ENCODE measurements around the gene LRRIQ1.
A peak's percentile ranks its signal among the peaks of the same experiment; 100 is the strongest.
"Not testable (repeated sequence)": the region's sequence is repeated elsewhere in the genome, so short reads cannot be mapped to it uniquely, and the experiment has no call there.

The LRRIQ1 gene, protein sequence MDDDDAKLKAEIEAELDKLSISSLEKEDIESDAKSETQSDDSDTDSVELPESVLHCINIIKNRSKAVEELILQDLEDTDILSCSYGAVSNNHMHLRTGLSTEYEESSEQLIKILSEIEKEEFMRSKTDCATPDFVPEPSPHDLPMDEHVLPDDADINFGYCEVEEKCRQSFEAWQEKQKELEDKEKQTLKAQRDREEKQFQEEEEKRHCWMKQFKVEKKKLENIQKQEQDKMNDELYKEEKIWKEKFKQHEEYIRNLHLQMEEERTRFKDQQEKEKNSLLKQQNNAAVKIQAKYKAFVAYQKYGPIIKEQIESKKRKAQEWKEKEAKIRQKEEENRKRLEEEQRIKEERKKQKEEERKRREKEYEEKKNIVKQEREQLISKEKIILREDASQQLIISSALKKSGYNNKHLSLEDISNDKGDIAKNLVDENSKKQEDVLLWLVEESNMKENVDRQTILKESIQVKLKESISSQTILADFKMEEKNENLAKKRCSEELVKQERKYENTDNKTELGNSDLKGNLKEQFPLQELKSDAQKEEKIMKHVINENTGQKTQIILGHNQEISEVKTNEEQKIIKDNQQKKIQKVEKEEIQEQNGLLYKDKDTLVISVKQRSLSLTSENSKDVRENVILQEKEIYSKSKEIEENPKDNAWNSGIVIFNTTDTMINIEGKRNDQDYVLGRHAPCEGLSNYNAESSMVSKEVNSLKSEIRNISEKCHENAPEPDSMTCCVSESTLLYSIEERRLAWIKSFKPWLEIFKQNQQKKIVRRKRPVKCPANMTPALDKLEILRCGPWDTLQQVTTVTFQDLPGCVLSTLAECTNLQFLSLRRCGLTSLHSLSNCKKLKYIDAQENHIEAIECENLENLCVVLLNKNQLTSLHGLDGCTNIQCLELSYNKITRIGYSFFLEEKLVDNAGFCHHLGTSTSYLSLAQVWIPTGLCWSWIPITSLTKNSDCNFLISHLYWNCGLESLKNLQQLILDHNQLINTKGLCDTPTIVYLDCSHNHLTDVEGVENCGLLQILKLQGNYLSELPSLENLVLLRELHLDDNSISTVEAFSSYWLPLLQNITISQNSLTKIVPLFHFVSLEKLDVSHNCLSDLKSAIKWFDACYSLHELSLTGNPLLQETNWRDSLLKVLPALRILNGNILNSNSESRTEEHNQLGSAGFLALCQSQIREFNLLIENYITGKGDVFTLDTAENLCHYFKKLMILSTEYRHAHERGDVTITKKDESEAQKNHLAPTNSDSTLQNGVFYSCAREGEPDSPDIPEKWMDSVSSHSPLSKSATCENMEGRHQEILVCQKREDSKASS (N-terminal part only)

DNA sequence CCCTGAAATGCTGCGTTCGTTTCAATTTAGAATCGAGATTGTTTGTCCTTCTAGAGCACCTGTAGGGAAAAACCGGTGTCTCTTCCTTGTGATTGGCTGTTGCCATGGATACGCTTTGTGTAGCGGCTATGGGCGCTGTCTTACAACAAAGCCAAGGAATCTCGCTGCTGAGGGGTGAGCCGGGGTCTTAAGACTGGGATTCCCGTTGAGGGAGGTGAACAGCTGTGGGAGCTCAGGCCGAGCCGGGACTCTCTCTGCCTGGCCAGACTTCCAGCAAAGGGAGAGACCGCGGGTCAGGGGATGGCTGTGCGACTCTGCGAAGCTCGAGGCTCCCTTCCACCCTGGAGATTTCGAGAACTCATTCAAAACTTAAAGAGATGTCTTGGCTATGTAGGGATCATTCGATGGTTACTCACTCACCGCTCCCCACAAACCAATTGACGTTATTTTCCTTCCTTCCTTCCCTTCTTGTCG is at the start of gene LRRIQ1, which contains the start of gene TSPAN19:
TSS of gene LRRIQ1 (plus strand) at position 118 of the 474 bp plus-strand sequence. CDS start 1,826 bp downstream, outside the sequence.
TSS of gene TSPAN19 (minus strand) at position 44 of the 474 bp plus-strand sequence. CDS start 6,331 bp downstream, outside the sequence.
- DNase-seq: peak; percentile 66

DNA sequence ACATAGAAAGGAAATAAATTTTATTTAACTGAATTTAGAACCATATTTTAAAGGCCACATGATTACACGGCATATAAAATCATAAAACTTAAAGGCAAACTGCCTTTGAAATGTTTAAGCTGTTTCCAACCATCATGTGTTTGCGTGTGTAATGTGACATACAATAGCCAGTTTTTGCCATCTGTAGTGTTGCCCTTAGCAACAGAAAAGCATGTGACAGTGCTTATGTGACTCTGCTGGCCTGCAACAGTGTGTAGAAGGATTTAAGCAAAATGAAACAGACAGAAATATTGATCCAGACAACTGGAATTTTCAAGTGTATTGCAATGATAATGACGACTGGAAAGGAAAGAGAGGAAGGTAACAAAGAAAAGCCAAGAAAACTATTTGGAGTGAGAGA is 49.6 kb upstream of the LRRIQ1 start:
- no peak for DNase-seq

DNA sequence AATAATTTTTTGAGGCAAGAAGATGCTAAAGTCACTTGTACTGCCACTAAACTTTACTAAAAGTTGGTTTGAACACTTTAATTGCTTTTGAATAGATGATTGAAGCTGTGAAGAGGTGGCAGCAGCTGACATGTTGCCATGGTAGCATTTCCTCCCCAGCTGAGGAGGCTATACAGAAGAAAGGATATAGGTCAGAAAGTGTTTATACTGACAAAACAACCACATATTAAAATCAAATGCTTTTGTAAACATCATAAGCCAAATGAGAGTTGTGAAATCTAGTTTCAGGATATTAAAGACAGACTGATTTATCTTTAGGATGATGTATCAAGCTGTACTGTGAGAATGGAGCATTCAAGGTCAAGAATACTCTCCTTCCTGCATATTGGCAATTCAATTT is 41.7 kb upstream of the LRRIQ1 start:
- no peak for DNase-seq

DNA sequence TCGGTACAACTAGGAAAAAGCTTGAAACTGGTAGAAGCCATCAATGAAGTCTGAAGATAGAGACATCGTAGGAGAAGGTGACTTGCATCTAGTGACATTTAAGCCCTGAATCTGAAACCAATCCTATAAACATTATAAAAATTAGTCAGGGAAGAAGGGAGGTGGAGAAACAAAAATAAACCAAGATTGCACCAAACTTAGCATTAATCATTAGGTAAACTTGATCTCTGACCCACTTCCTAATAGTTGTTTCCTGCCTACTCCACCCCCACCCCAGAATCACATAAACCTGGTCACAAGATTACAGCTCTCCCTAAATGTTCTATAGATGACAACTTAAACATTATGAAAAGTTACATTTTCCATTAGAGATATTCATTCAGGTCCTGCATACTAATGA is 40.5 kb upstream of the LRRIQ1 start:
- DNase-seq: no peak

DNA sequence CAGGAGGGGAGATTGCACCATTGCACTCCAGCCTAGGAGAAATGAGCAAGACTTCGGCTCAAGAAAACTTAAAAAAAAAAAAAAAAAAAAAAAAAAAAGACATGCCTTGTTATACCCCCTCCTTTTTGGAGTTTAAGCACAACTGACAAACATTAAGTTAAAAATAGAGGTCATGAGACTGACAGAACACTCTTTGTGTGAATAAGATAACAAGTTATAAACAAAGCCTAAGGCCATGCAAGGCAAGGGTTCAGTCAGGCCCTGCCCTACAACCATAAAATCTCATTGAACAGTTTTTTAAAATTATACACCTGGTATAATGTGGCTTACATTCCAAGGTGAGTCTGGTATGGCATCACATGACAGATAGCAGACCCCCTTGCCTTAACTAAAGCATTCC is 39.4 kb upstream of the LRRIQ1 start:
- no peak for DNase-seq

DNA sequence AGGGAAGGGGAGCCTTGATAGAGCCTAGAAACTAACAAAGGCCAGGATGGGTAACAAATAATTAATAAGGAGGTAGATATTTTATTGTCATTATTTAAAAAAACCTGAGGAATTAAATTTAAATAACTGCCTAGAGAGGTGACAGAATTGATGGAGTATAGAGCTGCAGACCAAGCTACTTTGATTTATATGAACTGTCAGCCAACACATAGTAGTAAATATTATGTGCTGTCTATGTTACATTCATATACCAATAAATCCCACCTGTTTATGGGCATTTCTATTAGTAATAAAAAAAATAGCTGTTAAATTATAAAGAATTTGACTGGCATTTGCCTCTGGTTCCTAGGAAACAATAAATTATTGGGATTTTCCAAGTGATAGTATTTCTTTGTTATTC is 37.8 kb upstream of the LRRIQ1 start:
- no peak for DNase-seq

DNA sequence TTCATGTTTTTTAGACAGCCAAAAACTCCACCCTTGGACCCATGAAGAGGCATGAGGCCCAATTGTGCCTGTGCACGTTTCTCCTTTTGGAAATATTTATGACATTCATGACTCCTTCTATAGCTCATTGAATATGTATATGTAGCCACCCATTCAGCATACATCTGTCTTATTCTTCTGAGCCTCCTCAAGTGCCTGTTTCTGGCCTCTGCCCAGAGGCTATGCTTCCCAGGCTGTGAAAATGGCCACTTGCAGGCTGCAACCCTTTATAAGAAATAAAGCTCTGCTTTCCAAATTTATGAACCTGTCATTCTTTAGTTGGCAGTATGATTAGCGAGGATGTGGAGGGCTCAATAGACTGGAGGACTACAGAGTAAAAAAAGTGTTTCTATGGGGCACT is 35.4 kb upstream of the LRRIQ1 start:
- DNase-seq: no peak

DNA sequence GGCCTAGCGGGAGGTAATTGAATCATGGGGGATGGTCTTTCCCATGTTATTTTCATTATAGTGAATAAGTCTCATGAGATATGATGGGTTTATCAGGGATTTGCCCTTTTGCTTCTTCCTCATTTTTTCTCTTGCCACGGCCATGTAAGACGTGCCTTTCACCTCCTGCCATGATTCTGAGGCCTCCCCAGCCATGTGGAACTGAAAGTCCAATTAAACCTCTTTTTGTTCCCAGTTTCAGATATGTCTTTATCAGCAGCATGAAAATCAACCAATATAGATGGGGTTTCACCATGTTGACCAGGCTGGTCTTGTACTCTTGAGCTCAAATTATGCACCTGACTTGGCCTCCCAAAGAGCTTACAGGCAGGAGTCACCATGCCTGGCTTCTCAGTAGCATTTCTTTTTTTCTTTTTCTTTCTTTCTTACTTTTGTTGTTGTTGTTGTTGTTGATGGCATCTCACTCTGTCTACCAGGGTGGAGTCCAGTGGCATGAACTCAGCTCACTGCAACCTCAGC is 33.3 kb upstream of the LRRIQ1 start:
- DNase-seq: no peak

DNA sequence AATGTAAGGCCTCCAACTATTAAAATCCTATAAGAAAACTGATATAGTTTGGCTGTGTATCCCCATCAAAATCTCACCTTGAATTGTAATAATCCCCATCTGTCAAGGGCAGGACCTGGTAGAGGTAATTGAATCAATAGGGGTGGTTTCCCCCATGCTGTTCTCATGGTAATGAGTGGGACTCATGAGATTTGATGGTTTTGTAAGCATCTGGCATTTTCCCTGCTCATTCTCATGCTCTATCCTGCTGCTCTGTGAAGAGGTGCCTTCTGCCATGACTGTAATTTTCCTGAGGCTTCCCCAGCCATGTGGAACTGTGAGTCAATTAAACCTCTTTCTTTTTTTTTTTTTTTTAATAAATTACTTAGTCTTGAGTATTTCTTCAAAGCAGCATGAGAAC is 31.9 kb upstream of the LRRIQ1 start:
- DNase-seq: peak; percentile 46

DNA sequence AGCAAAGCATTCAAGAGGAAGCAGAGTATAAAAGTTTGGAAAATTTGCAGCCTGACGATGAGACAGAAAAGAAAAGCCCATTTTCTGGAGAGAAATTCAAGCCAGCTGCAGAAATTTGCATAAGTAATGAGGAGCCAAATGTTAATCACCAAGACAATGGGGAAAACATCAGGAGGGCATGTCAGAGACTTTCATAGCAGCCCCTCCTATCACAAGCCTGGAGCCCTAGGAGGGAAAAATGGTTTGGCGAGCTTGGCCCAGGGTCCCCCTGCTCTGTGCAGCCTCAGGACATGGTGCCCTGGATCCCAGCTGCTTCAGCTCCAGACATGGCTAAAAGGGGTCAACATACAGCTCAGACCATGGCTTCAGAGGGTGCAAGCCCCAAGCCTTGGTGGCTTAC is 31.1 kb upstream of the LRRIQ1 start:
- DNase-seq: not testable (repeated sequence)

DNA sequence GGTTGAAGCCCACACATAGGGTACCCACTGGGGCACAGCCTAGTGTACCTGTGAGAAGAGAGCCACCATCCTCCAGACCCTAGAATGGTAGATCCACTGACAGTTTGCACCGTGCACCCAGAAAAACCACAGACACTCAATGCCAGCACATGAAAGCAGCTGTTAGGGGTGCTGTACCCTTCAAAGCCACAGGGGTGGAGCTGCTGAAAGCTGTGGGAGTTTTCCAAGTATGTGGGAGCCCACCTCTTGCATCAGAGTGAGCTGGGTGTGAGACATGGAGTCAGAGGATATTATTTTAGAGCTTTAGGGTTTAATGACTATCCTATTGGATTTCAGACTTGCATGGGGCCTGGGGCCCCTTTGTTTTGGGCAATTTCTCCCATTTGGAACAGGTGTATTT is 30.5 kb upstream of the LRRIQ1 start:
- no peak for DNase-seq

DNA sequence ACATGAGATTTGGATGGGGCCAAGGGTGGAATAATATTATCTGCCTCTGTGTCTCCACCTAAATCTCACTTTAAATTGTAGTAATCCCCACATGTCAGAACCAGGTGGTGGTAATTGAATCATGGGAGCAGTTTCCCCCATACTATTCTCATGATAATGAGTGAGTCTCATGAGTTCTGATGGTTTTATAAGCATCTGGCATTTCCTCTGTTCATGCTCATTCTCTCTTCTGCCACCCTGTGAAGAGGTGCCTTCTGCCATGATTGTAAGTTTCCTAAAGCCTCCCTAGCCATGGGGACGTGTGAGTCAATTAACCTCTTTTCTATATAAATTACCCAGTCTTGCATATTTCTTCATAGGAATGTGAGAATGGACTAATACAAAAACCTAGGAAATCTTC is 29.9 kb upstream of the LRRIQ1 start:
- DNase-seq: peak; percentile 56

DNA sequence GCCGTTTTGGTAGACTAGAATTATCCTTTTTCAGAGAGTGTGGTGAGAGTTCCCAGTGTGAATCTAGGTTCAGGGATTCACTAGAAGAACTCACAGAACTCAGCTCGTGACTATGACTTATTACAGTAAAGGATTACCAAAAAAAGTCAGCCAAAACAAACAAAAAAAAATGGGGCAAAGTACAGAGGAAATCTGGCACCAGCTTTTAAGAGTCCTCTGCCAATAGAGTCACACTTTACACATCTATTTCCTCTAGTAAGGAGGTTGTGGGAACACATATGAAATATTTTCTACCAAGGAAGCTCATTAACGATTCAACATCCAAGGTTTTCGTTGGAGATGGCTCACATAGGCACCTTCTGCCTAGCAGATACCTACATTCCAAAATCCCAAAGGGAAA is 28.3 kb upstream of the LRRIQ1 start:
- no peak for DNase-seq

DNA sequence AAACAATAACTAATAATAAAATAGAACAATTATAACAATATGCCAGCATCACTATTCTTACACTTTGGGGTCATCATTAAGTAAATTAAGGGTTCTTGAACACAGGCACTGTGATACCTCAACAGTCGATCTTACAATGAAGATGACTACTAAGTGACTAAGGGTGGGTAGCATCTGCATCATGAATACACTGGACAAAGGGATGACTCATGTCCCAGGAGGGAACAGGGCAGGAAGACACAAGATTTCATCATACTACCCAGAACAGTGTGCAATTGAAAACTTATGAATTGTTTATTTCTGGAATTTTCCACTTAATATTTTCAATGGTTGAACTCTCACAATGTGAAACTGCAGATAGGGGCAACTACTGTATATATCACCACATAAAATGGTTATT is 19.7 kb upstream of the LRRIQ1 start:
- no peak for DNase-seq

DNA sequence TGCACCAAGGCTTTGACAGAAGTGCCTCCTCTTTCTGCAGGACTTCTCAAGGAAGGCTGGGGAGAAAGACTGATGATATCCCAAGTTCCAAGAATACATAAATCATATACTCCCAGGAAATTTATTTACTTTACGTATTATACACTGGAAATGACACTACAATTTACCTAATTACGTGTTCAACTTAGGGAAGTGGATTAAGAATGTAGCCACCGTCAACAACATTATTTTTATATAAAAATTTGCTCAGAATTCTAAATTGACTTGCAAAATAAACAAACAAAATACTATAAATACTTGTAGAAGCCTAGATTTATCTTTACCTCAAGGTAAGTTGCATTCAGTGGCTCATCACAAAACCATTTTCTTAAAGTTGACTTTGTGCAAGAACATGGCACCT is 19.0 kb upstream of the LRRIQ1 start:
- DNase-seq: no peak

DNA sequence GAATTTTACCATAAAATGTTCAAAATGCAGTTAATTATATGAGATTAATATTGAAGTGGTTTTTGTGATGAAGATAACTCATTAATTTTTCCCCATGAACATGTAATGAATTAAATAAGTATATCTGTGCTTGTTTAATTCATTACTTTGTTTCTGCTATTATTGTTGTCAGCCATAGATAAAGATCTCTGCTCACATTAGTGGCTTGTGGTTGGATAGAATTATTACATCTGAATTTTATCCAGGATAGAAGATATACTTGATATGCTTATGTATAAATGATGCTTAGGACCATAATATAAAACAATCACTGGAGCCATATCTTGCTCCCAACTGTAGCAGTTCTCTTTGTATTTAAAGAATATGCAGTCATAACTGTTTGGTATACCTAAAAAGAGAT is 18.5 kb upstream of the LRRIQ1 start:
- no peak for DNase-seq

DNA sequence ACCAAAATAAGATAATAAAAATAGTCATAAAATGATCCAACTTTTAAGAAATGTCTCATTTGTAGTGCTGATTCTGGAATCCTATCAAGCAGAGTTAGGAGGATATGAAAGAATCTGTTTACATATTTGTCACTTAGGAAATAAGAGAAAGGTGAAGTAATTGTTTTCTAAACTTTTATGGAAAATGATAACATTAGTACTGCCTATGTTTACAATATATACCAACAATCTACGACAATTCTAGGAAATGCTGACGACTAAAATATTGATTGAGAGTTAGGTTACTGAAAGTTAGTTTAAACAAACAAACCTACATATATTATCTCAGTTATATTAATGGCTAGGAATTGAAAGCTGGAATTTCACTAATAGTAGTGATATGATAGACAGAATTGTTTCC is 18.1 kb upstream of the LRRIQ1 start:
- no peak for DNase-seq

DNA sequence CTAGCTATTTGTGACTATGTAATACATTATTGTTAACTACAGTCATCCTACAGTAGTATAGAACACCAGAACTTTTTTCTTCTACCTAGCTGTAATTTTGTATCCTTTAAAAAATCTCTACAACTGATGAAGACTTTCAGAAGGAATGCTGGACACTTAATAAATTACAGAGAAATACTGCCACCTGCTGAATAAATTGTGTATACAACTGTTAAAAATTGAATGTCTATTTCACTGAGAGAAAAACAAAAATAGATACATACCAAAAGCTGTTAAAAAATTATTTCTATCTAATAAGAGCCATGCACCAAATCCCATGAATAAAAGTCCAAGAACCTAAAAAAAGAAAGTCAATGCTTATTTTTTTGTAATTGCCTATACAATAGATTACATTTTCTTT is 6.7 kb upstream of the LRRIQ1 start:
- DNase-seq: peak; percentile 3

DNA sequence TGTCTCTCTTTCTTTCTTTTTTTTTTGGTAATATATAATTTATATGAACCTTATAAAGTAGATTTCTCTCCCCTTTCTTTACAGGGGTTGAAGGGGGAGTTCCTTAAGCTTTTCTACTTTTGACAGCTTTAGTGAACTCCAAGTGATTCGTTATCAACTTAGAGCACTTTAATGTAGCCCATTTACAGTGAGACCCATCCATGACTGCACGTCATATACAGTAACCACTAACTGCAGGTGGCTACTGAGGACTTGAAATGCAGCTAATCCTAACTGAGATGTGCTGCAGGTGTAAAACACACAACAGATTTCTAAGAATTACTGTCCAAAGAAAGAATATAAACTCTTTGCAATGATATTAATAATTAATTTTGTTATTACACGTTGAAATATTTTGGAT is 582 bp downstream of the LRRIQ1 start:
- DNase-seq: no peak

DNA sequence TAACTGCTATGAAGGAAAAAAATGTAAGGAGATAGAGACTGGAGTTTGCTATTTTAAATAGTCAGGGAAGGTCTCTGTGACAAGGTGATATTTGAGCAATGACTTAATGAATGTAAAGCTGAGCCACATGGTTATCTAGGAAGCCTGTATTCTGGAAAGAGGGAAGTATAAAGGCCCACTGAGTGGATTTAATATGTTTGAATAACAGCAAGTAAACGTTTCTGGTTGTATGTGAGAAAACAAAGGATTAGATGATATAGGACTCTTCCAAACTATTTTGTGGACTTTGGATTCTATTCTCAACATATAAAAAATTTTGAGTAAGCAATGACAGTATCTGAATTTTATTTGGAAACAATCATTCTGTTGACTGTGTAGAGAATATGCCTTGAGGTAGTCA is 5.2 kb downstream of the LRRIQ1 start:
- no peak for DNase-seq

DNA sequence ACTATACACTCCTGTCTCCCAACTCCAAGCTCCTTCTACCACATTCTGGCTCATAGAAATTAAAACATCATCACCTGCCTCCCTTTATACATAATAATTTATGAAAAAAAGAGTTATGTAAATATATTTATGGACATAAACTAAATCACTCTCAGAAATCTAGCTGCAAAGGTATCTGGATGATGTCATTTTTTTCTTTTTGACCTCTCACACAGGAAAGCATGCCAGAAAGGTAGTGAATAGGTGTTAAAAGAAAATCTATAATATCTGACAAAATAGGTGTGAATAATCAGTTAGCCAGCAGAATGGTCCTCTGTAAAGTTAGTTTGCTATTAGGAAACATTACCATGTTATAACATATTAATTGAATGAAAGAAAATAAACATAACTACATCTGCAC is 7.7 kb downstream of the LRRIQ1 start:
- no peak for DNase-seq

DNA sequence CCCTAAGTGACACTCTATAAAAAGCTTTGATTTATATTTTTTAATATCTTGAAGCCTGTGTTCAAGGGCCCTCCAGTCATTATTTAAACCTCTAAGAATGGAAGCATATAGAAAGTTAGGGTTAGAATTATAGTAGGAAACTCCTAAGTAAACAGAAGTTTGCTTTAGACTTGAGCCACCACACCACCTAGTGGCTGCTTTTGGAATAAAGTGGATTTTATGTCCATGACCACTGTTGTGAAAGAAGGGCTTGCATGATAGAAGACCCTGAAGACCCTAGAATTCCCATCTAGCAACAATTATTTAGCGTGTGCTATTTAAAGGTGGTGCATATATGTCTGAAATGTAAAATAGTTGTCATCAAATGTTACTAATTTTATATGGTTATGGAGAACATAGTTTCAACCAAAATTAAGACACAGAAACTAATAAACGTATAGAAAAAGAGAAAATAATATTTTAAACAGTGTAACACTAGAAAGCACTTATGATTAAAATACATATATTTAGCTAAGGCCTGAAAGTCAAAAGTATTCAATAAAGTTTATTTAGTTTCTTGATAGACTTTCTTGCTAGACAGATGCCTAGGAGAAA is 21.3 kb downstream of the LRRIQ1 start:
- DNase-seq: no peak
